MCF 10A (cell line): ENCODE data around the gene FRMD4B. TPM values are rescaled to one million over a fixed set of nuclear protein-coding genes. Genes with fewer than 3 reads are reported as not detected.

Source experiments
- BruUV-seq: library from RNA; stranded (reverse); fragments of 400-500 nt; replicated peaks from 2 replicates; lab custom pipeline; 2021; lab: Mats Ljungman, UMichigan
- CTCF ChIA-PET: fragments of 300-600 bp; sonication (Branson Sonifier 250); formaldehyde crosslinking; extraction: SDS; loops from one replicate; lab custom pipeline; 2021; ENCODE audit warnings: antibody characterized with exemption, inconsistent platforms; lab: Yijun Ruan, JAX
- POLR2A ChIA-PET: fragments of 300-600, 350-650 bp; sonication (Branson Sonifier 250); formaldehyde crosslinking; extraction: SDS; loops from one replicate; lab custom pipeline; 2020; ENCODE audit warnings: antibody characterized with exemption, inconsistent platforms; lab: Yijun Ruan, JAX
- DNase-seq: peaks from one replicate; pipeline ENCODE4 v3.0.0-alpha.2; 2018; ENCODE audit not compliant: unreplicated experiment
- H3K27ac Mint-ChIP-seq: one replicate; pipeline ENCODE4 v1.8.0; 2022; ENCODE audit warnings: mild to moderate bottlenecking, low read depth, mixed read lengths; ENCODE audit not compliant: unreplicated experiment
- H3K27me3 Mint-ChIP-seq: one replicate; pipeline ENCODE4 v1.8.0; 2022; ENCODE audit warnings: mixed read lengths; ENCODE audit not compliant: insufficient read depth, unreplicated experiment
- H3K36me3 Mint-ChIP-seq: one replicate; pipeline ENCODE4 v1.8.0; 2022; ENCODE audit warnings: mild to moderate bottlenecking, moderate library complexity, mixed read lengths; ENCODE audit not compliant: insufficient read depth, unreplicated experiment
- H3K4me1 Mint-ChIP-seq: one replicate; pipeline ENCODE4 v1.8.0; 2022; ENCODE audit warnings: mixed read lengths; ENCODE audit not compliant: insufficient read depth, unreplicated experiment
- H3K4me3 Mint-ChIP-seq: one replicate; pipeline ENCODE4 v1.8.0; 2022; ENCODE audit warnings: mild to moderate bottlenecking, moderate library complexity, mixed read lengths; ENCODE audit not compliant: unreplicated experiment
- H3K9me3 Mint-ChIP-seq: one replicate; pipeline ENCODE4 v1.8.0; 2022; ENCODE audit warnings: mixed read lengths; ENCODE audit not compliant: unreplicated experiment
- CTCF ChIP-seq: fragments of 200-600 bp; IDR thresholded peaks from one replicate; pipeline ENCODE4 v1.8.0; 2022; ENCODE audit warnings: antibody characterized with exemption, mild to moderate bottlenecking; ENCODE audit not compliant: unreplicated experiment
- intact Hi-C: fragments of 100-400 bp; cut with micrococcal nuclease; formaldehyde crosslinking; loops from 2 replicates; pipeline ENCODE4 v1.14.1; 2022
- total RNA-seq: library from RNA; stranded (reverse); gene quantifications from 2 replicates; pipeline ENCODE4 v1.2.3, GENCODE V29; 2022

Gene FRMD4B
- total RNA-seq, 1 experiment from 2014 or later = 39.0 TPM

- DNase-seq = no peak
- Mint-ChIP-seq H3K4me1 (peaks cover 24% of the 10 kb centered on the region), H3K36me3 (peaks cover 68% of the 10 kb centered on the region), H3K27ac (peak overlapping the region; percentile 87), H3K9me3 (no peaks in the 10 kb centered on the region), H3K4me3 (no peak overlapping the region), H3K27me3 (no peaks in the 10 kb centered on the region)
- TF ChIP-seq CTCF = no peak
- ChIA-PET CTCF (interaction anchor here (0.6 to 1.6 kb wide), 6 partner anchors 9 to 129 kb away, joined by 3 to 6 read pairs (median 3); no protein-coding TSS in a partner anchor), POLR2A (interaction anchor here (0.7 to 1.2 kb wide), 3 partner anchors 15 to 27 kb away, joined by 3 read pairs; no protein-coding TSS in a partner anchor)
- intact Hi-C loops = no loop called here
- no TSS peak for BruUV-seq
These were observed 206.0 kb downstream of the FRMD4B start for GRCh38 chr3:69179740-69180372.

GRCh38 chr3:69178838-69179739 is 206.8 kb downstream of the FRMD4B start:
- ChIA-PET POLR2A (interaction anchor here (1.2 kb wide), 1 partner anchor 15 kb away, joined by 3 read pairs; no protein-coding TSS in a partner anchor), CTCF (interaction anchor here (0.6 to 2.8 kb wide), 8 partner anchors 8 to 483 kb away, joined by 3 to 11 read pairs (median 4); no protein-coding TSS in a partner anchor)
- peak overlapping the region; percentile 87 for H3K27ac Mint-ChIP-seq
- TF ChIP-seq CTCF = no peak
- intact Hi-C loops = no loop called here
- DNase-seq = peak; percentile 42
- H3K4me1 Mint-ChIP-seq = peaks cover 24% of the 10 kb centered on the region
- BruUV-seq = no TSS peak
- no peaks in the 10 kb centered on the region for H3K9me3 Mint-ChIP-seq
- peaks cover 66% of the 10 kb centered on the region for H3K36me3 Mint-ChIP-seq
- H3K4me3 Mint-ChIP-seq = no peak overlapping the region
- H3K27me3 Mint-ChIP-seq = no peaks in the 10 kb centered on the region

GRCh38 chr3:69178082-69178481 is 207.8 kb downstream of the FRMD4B start:
- no peak for DNase-seq
- intact Hi-C loops = no loop called here
- BruUV-seq = no TSS peak
- Mint-ChIP-seq H3K27me3 (no peaks in the 10 kb centered on the region), H3K36me3 (peaks cover 76% of the 10 kb centered on the region), H3K4me3 (no peak overlapping the region), H3K9me3 (no peaks in the 10 kb centered on the region), H3K4me1 (peaks cover 24% of the 10 kb centered on the region), H3K27ac (no peak overlapping the region)
- ChIA-PET POLR2A (no interaction called here), CTCF (interaction anchor here (0.6 to 2.8 kb wide), 4 partner anchors 16 to 484 kb away, joined by 3 to 11 read pairs (median 4); no protein-coding TSS in a partner anchor)
- TF ChIP-seq CTCF = no peak
